ENCODE measurements around the gene IFI44. TPM values are rescaled to one million over a fixed set of nuclear protein-coding genes. Genes with fewer than 3 reads are reported as not detected.

Gene IFI44
- total RNA-seq, 1 donor from 2014 or later: 7.4 TPM

GRCh38 chr1:78630600-78630999, 19.0 kb upstream of the IFI44 start:
- Mint-ChIP-seq H3K27ac (ENCODE audit: unreplicated experiment) (no peak overlapping the region), H3K27me3 (ENCODE audit: low read depth) (no peaks in the 10 kb centered on the region), H3K4me3 (ENCODE audit: unreplicated experiment) (no peak overlapping the region), H3K9me3 (ENCODE audit: low read depth) (peaks cover 2% of the 10 kb centered on the region), H3K36me3 (ENCODE audit: low read depth) (peaks cover 3% of the 10 kb centered on the region), H3K4me1 (ENCODE audit: low read depth) (no peaks in the 10 kb centered on the region)
- TF ChIP-seq CTCF (IDR thresholded peaks at IDR 0.05): no peak
- no peak for DNase-seq (ENCODE audit: low spot score)

GRCh38 chr1:78633209-78633608, 16.4 kb upstream of the IFI44 start:
- H3K27me3 Mint-ChIP-seq (ENCODE audit: low read depth): no peaks in the 10 kb centered on the region
- no peak overlapping the region for H3K4me3 Mint-ChIP-seq (ENCODE audit: unreplicated experiment)
- H3K27ac Mint-ChIP-seq (ENCODE audit: unreplicated experiment): no peak overlapping the region
- peaks cover 5% of the 10 kb centered on the region for H3K9me3 Mint-ChIP-seq (ENCODE audit: low read depth)
- H3K4me1 Mint-ChIP-seq (ENCODE audit: low read depth): no peaks in the 10 kb centered on the region
- DNase-seq (ENCODE audit: low spot score): no peak
- H3K36me3 Mint-ChIP-seq (ENCODE audit: low read depth): peaks cover 5% of the 10 kb centered on the region
- TF ChIP-seq CTCF (IDR thresholded peaks at IDR 0.05): no peak

- no peak overlapping the region for H3K4me3 Mint-ChIP-seq (ENCODE audit: unreplicated experiment)
- H3K36me3 Mint-ChIP-seq (ENCODE audit: low read depth): peaks cover 12% of the 10 kb centered on the region
- H3K9me3 Mint-ChIP-seq (ENCODE audit: low read depth): peaks cover 8% of the 10 kb centered on the region
- no peak for TF ChIP-seq CTCF (IDR thresholded peaks at IDR 0.05)
- H3K27me3 Mint-ChIP-seq (ENCODE audit: low read depth): no peaks in the 10 kb centered on the region
- H3K4me1 Mint-ChIP-seq (ENCODE audit: low read depth): no peaks in the 10 kb centered on the region
- no peak for DNase-seq (ENCODE audit: low spot score)
- H3K27ac Mint-ChIP-seq (ENCODE audit: unreplicated experiment): no peak overlapping the region
These were observed 9.2 kb upstream of the IFI44 start for GRCh38 chr1:78640462-78640861.

- H3K27me3 Mint-ChIP-seq (ENCODE audit: low read depth): no peaks in the 10 kb centered on the region
- H3K36me3 Mint-ChIP-seq (ENCODE audit: low read depth): peaks cover 12% of the 10 kb centered on the region
- H3K9me3 Mint-ChIP-seq (ENCODE audit: low read depth): peaks cover 8% of the 10 kb centered on the region
- DNase-seq (ENCODE audit: low spot score): no peak
- H3K4me3 Mint-ChIP-seq (ENCODE audit: unreplicated experiment): no peak overlapping the region
- H3K4me1 Mint-ChIP-seq (ENCODE audit: low read depth): no peaks in the 10 kb centered on the region
- no peak for TF ChIP-seq CTCF (IDR thresholded peaks at IDR 0.05)
- no peak overlapping the region for H3K27ac Mint-ChIP-seq (ENCODE audit: unreplicated experiment)
These were observed 8.1 kb upstream of the IFI44 start for GRCh38 chr1:78641558-78641957.

GRCh38 chr1:78645723-78646122, 3.9 kb upstream of the IFI44 start:
- H3K27me3 Mint-ChIP-seq (ENCODE audit: low read depth): no peaks in the 10 kb centered on the region
- TF ChIP-seq CTCF (IDR thresholded peaks at IDR 0.05): no peak
- peaks cover 10% of the 10 kb centered on the region for H3K36me3 Mint-ChIP-seq (ENCODE audit: low read depth)
- H3K4me3 Mint-ChIP-seq (ENCODE audit: unreplicated experiment): no peak overlapping the region
- H3K4me1 Mint-ChIP-seq (ENCODE audit: low read depth): peaks cover 13% of the 10 kb centered on the region
- no peak for DNase-seq (ENCODE audit: low spot score)
- H3K27ac Mint-ChIP-seq (ENCODE audit: unreplicated experiment): no peak overlapping the region
- peaks cover 5% of the 10 kb centered on the region for H3K9me3 Mint-ChIP-seq (ENCODE audit: low read depth)
